CD4-positive, alpha-beta T cell (primary cell): ENCODE data around the gene PPP2R5D. TPM values are rescaled to one million over a fixed set of nuclear protein-coding genes. Genes with fewer than 3 reads are reported as not detected.

Experiments
- ATAC-seq: fragments of 200-7000 bp; cut with Tn5 transposase; one replicate; pipeline ENCODE4 v1.10.0; 2022; ENCODE audit warnings: mild to moderate bottlenecking; ENCODE audit not compliant: poor library complexity
- CTCF ChIA-PET: fragments of 350-600 bp; sonication (Branson Sonifier 250); formaldehyde crosslinking; loops from one replicate; lab custom pipeline; 2021; ENCODE audit warnings: antibody characterized with exemption, inconsistent platforms; lab: Charles Lee
- POLR2A ChIA-PET: fragments of 350-600 bp; sonication (Branson Sonifier 250); formaldehyde crosslinking; loops from one replicate; lab custom pipeline; 2021; ENCODE audit warnings: antibody characterized with exemption, inconsistent platforms; lab: Charles Lee
- DNase-seq, 14 experiments: peaks; one replicate each; pipeline ENCODE4 v3.0.0-alpha.2; 2013 to 2020; ENCODE audit warnings: mixed read lengths in 2 of 14
- H3K27ac ChIP-seq, 2 donors: one replicate each; pipeline versions ENCODE4 v1.5.1 to v1.7.0; 2013; ENCODE audit warnings: low read length in 2 of 2, low read depth in 1 of 2, mild to moderate bottlenecking in 1 of 2
- H3K27me3 ChIP-seq, 2 experiments: 1 replicate in 1 of 2; 2 replicates in 1 of 2; pipeline versions ENCODE4 v1.6.1 to v1.7.0; 2013; ENCODE audit warnings: low read length in 2 of 2, control low read depth in 1 of 2, mild to moderate bottlenecking in 1 of 2, moderate library complexity in 1 of 2; ENCODE audit not compliant: insufficient read depth in 2 of 2, control insufficient read depth in 1 of 2
- H3K36me3 ChIP-seq: one replicate; pipeline ENCODE4 v1.6.1; 2013; ENCODE audit warnings: low read length, control low read depth; ENCODE audit not compliant: insufficient read depth
- H3K4me1 ChIP-seq: one replicate; pipeline ENCODE4 v1.6.1; 2013; ENCODE audit warnings: low read length, control low read depth; ENCODE audit not compliant: insufficient read depth
- H3K4me3 ChIP-seq: one replicate; pipeline ENCODE4 v1.5.1; 2013; ENCODE audit warnings: mild to moderate bottlenecking, low read length, moderate library complexity
- H3K9me3 ChIP-seq, 2 experiments: 1 replicate in 1 of 2; 2 replicates in 1 of 2; pipeline versions ENCODE4 v1.6.1 to v1.7.0; 2013; ENCODE audit warnings: low read length in 2 of 2, mild to moderate bottlenecking in 2 of 2, control low read depth in 1 of 2, moderate library complexity in 1 of 2; ENCODE audit not compliant: control insufficient read depth in 1 of 2, insufficient read depth in 1 of 2
- H3K27ac Mint-ChIP-seq: one replicate; pipeline ENCODE4 v1.8.0; 2020; ENCODE audit warnings: mixed read lengths
- H3K27me3 Mint-ChIP-seq: one replicate; pipeline ENCODE4 v1.8.0; 2021; ENCODE audit warnings: mixed read lengths
- H3K36me3 Mint-ChIP-seq: one replicate; pipeline ENCODE4 v1.8.0; 2021; ENCODE audit warnings: low read depth, mixed read lengths
- H3K4me1 Mint-ChIP-seq: one replicate; pipeline ENCODE4 v1.8.0; 2021; ENCODE audit warnings: low read depth, mixed read lengths
- H3K4me3 Mint-ChIP-seq: one replicate; pipeline ENCODE4 v1.8.0; 2020; ENCODE audit warnings: mild to moderate bottlenecking, mixed read lengths
- H3K9me3 Mint-ChIP-seq: one replicate; pipeline ENCODE4 v1.8.0; 2020; ENCODE audit warnings: mixed read lengths
- intact Hi-C, 2 experiments: fragments of 100-400 bp; cut with DNase I in 1 of 2; cut with micrococcal nuclease in 1 of 2; formaldehyde crosslinking; loops; one replicate each; pipeline versions ENCODE4 v1.15.1 to v1.9.0; 2023 to 2025; cut with DNase I, micrococcal nuclease
- total RNA-seq, 174 experiments: library from RNA in 2 of 174; stranded (reverse) in 2 of 174; gene quantifications; one replicate each; pipeline ENCODE4 v1.2.3 and lab custom pipeline; 2021 to 2026
- TF ChIP-seq, protein P1 (sequence below): fragments of 200-600 bp; IDR thresholded peaks from one replicate; pipeline ENCODE4 v1.8.0; 2022; ENCODE audit warnings: antibody characterized with exemption, mild to moderate bottlenecking

PPP2R5D gene
- total RNA-seq, 2 experiments from 2014 or later = 15.3 to 17.5 TPM

DNA sequence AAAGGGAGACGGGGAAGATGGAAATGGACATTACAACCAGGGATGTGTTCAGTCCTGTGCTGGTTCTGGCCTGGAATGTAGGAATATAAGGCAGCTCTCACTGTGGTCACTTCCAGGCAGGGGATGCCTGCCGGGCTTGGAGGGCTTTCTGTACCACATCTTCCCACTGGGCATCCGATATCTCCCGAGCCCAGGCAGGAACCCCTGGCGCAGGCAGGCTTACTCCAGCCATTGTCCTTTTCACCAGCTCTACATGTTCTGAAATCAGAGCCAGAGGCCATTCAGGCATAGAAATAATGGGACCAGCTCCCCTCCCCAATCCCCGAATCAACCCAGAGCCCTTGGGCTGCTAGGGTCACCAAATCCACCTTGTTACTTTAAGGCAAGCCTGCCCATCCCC lies 28.0 kb downstream of the PPP2R5D start:
- no peaks in the 10 kb centered on the region for H3K9me3 ChIP-seq
- H3K27me3 Mint-ChIP-seq = no peaks in the 10 kb centered on the region
- H3K4me3 Mint-ChIP-seq = peak overlapping the region; percentile 45
- no peak overlapping the region for H3K27ac ChIP-seq
- TF ChIP-seq, protein P1, sequence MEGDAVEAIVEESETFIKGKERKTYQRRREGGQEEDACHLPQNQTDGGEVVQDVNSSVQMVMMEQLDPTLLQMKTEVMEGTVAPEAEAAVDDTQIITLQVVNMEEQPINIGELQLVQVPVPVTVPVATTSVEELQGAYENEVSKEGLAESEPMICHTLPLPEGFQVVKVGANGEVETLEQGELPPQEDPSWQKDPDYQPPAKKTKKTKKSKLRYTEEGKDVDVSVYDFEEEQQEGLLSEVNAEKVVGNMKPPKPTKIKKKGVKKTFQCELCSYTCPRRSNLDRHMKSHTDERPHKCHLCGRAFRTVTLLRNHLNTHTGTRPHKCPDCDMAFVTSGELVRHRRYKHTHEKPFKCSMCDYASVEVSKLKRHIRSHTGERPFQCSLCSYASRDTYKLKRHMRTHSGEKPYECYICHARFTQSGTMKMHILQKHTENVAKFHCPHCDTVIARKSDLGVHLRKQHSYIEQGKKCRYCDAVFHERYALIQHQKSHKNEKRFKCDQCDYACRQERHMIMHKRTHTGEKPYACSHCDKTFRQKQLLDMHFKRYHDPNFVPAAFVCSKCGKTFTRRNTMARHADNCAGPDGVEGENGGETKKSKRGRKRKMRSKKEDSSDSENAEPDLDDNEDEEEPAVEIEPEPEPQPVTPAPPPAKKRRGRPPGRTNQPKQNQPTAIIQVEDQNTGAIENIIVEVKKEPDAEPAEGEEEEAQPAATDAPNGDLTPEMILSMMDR = no peak
- ChIA-PET POLR2A (interaction anchor here (0.6 to 3.1 kb wide), 5 partner anchors 29 to 167 kb away, joined by 3 to 65 read pairs (median 58); partner anchors contain the start of genes CNPY3, KLC4, MRPL2 and PEX6), CTCF (no interaction called here)
- peaks cover 46% of the 10 kb centered on the region for H3K4me1 Mint-ChIP-seq
- H3K4me1 ChIP-seq = peaks cover 51% of the 10 kb centered on the region
- peaks cover 77% of the 10 kb centered on the region for H3K36me3 Mint-ChIP-seq
- peaks cover 61% of the 10 kb centered on the region for H3K36me3 ChIP-seq
- no peak overlapping the region for H3K4me3 ChIP-seq
- ATAC-seq (no peak), DNase-seq (no peak)
- H3K27me3 ChIP-seq = no peaks in the 10 kb centered on the region
- intact Hi-C loops = loop anchor here in 1 of 2 experiments (2.0 to 5.0 kb wide), 4 partner anchors 110 to 796 kb away; partner anchors contain the start of genes MRPS10, SRF and UBR2
- peak overlapping the region; percentile 81 for H3K27ac Mint-ChIP-seq
- H3K9me3 Mint-ChIP-seq = no peaks in the 10 kb centered on the region

DNA sequence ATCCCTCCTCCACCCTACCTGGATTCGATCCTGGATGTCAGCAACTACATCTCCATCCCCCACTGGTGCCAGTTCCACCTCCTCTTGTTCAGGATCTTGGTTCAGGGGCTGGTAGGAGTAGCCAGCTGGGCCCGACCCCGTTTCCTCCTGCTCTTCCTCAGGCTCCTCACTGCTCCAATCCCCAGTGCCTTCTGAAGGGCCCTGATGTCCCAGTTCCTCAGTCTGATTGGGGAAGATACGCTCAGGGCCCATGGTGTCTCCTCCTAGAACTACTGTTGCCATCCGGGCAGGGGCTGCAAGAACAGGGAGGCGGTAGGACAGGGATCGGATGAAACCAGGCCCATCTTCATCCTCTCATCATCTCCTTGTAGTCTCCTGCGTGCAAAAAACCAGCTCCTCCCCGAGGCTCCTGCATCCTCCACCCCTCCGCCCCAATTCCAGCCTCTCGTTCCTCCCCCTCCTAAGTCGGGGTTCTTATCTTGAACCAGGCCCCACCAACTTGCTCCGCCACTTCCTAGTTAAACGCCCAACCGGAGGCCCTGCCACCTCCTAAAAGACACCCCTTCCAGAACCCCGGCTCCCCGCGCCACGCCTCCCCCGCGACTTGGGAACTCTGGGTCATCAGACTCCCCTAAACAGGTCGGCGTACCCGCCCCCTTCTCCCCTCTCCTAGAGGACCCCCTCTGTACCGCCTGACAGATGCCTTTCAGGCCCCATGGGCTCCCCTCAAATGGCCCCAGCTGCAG lies 28.9 kb downstream of the PPP2R5D start:
- TF ChIP-seq, protein P1 = no peak
- CTCF ChIA-PET = interaction anchor here (0.8 to 0.9 kb wide), 2 partner anchors 34 to 41 kb away, joined by 3 read pairs; partner anchors contain the start of genes CUL7 and PEX6
- intact Hi-C loops = loop anchor here (1.0 to 5.0 kb wide), 6 partner anchors 29 to 796 kb away; partner anchors contain the start of genes MRPS10 (in 1 of the 2), PEX6 (in 1 of the 2), PPP2R5D (in 1 of the 2) and SRF (in 1 of the 2)
- Mint-ChIP-seq H3K4me3 (peak overlapping the region; percentile 88), H3K27me3 (no peaks in the 10 kb centered on the region), H3K27ac (peak overlapping the region; percentile 81), H3K4me1 (peaks cover 52% of the 10 kb centered on the region), H3K36me3 (peaks cover 76% of the 10 kb centered on the region), H3K9me3 (no peaks in the 10 kb centered on the region)
- no peaks in the 10 kb centered on the region for H3K27me3 ChIP-seq
- ATAC-seq = no peak
- H3K4me1 ChIP-seq = peaks cover 55% of the 10 kb centered on the region
- peaks cover 61% of the 10 kb centered on the region for H3K36me3 ChIP-seq
- H3K27ac ChIP-seq = peak overlapping the region; percentile 51 to 59
- H3K9me3 ChIP-seq = no peaks in the 10 kb centered on the region
- POLR2A ChIA-PET = interaction anchor here (0.6 to 3.9 kb wide), 20 partner anchors 9 to 616 kb away, joined by 3 to 65 read pairs (median 4); partner anchors contain the start of genes BICRAL, CNPY3, CUL7 and CUL9
- DNase-seq = no peak
- peak overlapping the region; percentile 86 for H3K4me3 ChIP-seq

DNA sequence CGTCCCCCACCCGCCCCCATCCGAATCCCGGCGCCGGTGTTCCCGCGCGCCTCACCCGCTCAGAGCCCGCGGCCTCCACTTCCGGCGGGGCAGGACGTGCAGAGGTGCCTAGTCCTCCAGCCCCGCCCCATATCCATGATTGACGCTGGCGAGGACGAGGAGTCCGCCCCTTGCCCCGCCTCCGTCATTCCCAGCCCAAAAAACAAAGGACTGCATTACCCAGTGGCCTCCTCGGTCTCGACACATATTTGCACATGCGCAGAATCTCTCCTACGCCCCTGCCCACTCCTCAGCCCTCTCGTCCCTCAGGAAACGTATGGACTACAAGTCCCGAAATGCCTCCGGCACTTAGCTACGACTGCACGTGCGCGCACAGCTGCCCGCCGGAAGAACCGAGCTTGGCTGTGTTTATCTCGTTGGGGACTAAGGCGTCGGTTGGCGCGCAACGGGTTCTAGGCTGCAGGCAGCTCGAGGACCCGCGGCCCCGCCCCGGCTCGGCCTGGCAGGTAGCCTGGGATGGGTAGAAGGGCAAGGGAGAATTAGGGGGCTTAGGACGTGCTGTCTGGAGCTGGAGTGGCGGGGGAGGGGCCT lies 29.6 kb downstream of the PPP2R5D start, which contains the start of the genes KLHDC3 and MEA1:
Gene KLHDC3 (plus strand): TSS at position 407 of the 591 bp plus-strand sequence. CDS start 2,944 bp downstream, outside the sequence.
Gene MEA1 (minus strand): TSS at position 104 of the 591 bp plus-strand sequence. CDS start 133 bp downstream, outside the sequence.
- Mint-ChIP-seq H3K4me1 (peaks cover 59% of the 10 kb centered on the region), H3K4me3 (peak within 1 kb of the TSS; percentile 88), H3K27ac (peak within 1 kb of the TSS; percentile 81), H3K9me3 (no peaks in the 10 kb centered on the region), H3K27me3 (no peaks in the 10 kb centered on the region), H3K36me3 (peaks cover 76% of the 10 kb centered on the region)
- CTCF ChIA-PET = interaction anchor here (0.8 to 1.3 kb wide), 5 partner anchors 30 to 130 kb away, joined by 3 to 4 read pairs (median 3); partner anchors contain the start of genes CUL7, PEX6 and PPP2R5D
- peak; percentile 95 to 100 (median 98) for DNase-seq
- TF ChIP-seq, protein P1 = no peak
- Histone ChIP-seq H3K9me3 (no peaks in the 10 kb centered on the region), H3K4me1 (peaks cover 55% of the 10 kb centered on the region), H3K27ac (peak within 1 kb of the TSS; percentile 51 to 59), H3K27me3 (no peaks in the 10 kb centered on the region), H3K36me3 (peaks cover 61% of the 10 kb centered on the region), H3K4me3 (peak within 1 kb of the TSS; percentile 86)
- intact Hi-C loops = loop anchor here (1.0 to 5.0 kb wide), 9 partner anchors 29 to 797 kb away; partner anchors contain the start of genes PPP2R5D (in 2 of the 2), CNPY3 (in 1 of the 2), KLC4 (in 1 of the 2) and MRPL2 (in 1 of the 2)
- peak; percentile 91 for ATAC-seq
- POLR2A ChIA-PET = interaction anchor here (0.6 to 3.9 kb wide), 30 partner anchors 8 to 615 kb away, joined by 3 to 65 read pairs (median 4); partner anchors contain the start of genes BICRAL, CNPY3, CUL7 and CUL9
